OCI-LY1 (cell line): ENCODE measurements around the gene CDCA7L.

Source experiments
- EZH2 ChIP-seq: fragments of 200-600 bp; sonication (generic), shearing (Covaris generic); IDR thresholded peaks from 2 replicates; pipeline ENCODE4 v1.8.0; 2017; ENCODE audit warnings: borderline replicate concordance, mixed run types, mild to moderate bottlenecking, antibody characterized with exemption, low read length, moderate library complexity, mixed read lengths
- TF ChIP-seq, protein P1 (sequence below): fragments of 200-600 bp; sonication (generic), shearing (Covaris generic); IDR thresholded peaks from 2 replicates; pipeline ENCODE4 v1.5.1; 2017; ENCODE audit warnings: mild to moderate bottlenecking, antibody characterized with exemption, low read length, moderate library complexity, mixed read lengths

DNA sequence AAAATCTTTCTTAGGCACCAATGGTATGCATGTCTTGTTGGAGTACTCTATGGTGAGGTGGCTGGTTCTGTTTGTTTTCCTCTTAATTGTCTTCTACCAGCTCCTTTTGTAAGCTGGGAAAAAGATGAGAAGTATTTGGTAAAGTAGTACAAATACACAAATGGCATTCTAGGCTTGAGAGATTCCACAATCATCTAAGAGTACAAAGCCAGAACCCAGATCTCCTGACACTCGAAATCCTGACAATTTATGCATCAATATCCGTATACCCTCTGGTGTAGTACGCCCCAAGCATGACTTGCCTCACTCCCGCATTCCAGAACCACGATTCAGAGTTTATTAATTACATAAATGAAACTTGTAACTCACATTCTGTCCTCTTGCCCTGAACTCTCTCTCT, 43.5 kb downstream of the CDCA7L start:
- TF ChIP-seq, protein P1, sequence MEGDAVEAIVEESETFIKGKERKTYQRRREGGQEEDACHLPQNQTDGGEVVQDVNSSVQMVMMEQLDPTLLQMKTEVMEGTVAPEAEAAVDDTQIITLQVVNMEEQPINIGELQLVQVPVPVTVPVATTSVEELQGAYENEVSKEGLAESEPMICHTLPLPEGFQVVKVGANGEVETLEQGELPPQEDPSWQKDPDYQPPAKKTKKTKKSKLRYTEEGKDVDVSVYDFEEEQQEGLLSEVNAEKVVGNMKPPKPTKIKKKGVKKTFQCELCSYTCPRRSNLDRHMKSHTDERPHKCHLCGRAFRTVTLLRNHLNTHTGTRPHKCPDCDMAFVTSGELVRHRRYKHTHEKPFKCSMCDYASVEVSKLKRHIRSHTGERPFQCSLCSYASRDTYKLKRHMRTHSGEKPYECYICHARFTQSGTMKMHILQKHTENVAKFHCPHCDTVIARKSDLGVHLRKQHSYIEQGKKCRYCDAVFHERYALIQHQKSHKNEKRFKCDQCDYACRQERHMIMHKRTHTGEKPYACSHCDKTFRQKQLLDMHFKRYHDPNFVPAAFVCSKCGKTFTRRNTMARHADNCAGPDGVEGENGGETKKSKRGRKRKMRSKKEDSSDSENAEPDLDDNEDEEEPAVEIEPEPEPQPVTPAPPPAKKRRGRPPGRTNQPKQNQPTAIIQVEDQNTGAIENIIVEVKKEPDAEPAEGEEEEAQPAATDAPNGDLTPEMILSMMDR = no peak
- TF ChIP-seq EZH2 = no peak
